ENCODE data around the gene PNPLA2.

Gene PNPLA2

GRCh38 chr11:818396-819128, at the start of gene PNPLA2:
Gene PNPLA2, plus strand, starts transcription at chr11:818914. Its CDS starts 805 bp downstream, at chr11:819719.
- Histone ChIP-seq H3K36me3 (peaks cover 14% of the 10 kb centered on the region), H3K27ac (peak within 1 kb of the TSS; percentile 100), H3K4me1 (ENCODE audit: control insufficient read depth in 1 of 2, insufficient read depth in 1 of 2, low read depth in 1 of 2, low read length in 1 of 2) (peaks cover 43 to 46% of the 10 kb centered on the region in 2 experiments), H3K4me3 (ENCODE audit: low read depth in 1 of 2, low read length in 1 of 2) (peak within 1 kb of the TSS; percentile 91 to 94), H3K9me3 (no peaks in the 10 kb centered on the region), H3K27me3 (no peaks in the 10 kb centered on the region)
- TF ChIP-seq CTCF (IDR thresholded peaks at IDR 0.05) = no peak

GRCh38 chr11:769887-770641, 48.6 kb upstream of the PNPLA2 start:
- no peaks in the 10 kb centered on the region for H3K9me3 ChIP-seq
- H3K27me3 ChIP-seq = no peaks in the 10 kb centered on the region
- peaks cover 31% of the 10 kb centered on the region for H3K36me3 ChIP-seq
- no peak overlapping the region for H3K27ac ChIP-seq
- TF ChIP-seq CTCF (IDR thresholded peaks at IDR 0.05) = no peak
- H3K4me1 ChIP-seq (ENCODE audit: control insufficient read depth in 1 of 2, insufficient read depth in 1 of 2, low read depth in 1 of 2, low read length in 1 of 2) = peaks cover 0 to 2% of the 10 kb centered on the region in 2 experiments
- H3K4me3 ChIP-seq (ENCODE audit: low read depth in 1 of 2, low read length in 1 of 2) = no peak overlapping the region

- Histone ChIP-seq H3K9me3 (no peaks in the 10 kb centered on the region), H3K4me3 (ENCODE audit: low read depth in 1 of 2, low read length in 1 of 2) (no peak overlapping the region), H3K36me3 (peaks cover 23% of the 10 kb centered on the region), H3K4me1 (ENCODE audit: control insufficient read depth in 1 of 2, insufficient read depth in 1 of 2, low read depth in 1 of 2, low read length in 1 of 2) (peaks cover 0 to 2% of the 10 kb centered on the region in 2 experiments), H3K27ac (no peak overlapping the region), H3K27me3 (no peaks in the 10 kb centered on the region)
- TF ChIP-seq CTCF (IDR thresholded peaks at IDR 0.05) = no peak
Observed at GRCh38 chr11:770642-771616, 47.8 kb upstream of the PNPLA2 start.

- Histone ChIP-seq H3K9me3 (no peaks in the 10 kb centered on the region), H3K27ac (no peak overlapping the region), H3K27me3 (no peaks in the 10 kb centered on the region), H3K4me3 (ENCODE audit: low read depth in 1 of 2, low read length in 1 of 2) (no peak overlapping the region), H3K4me1 (ENCODE audit: control insufficient read depth in 1 of 2, insufficient read depth in 1 of 2, low read depth in 1 of 2, low read length in 1 of 2) (peaks cover 7 to 9% of the 10 kb centered on the region in 2 experiments), H3K36me3 (peaks cover 15% of the 10 kb centered on the region)
- TF ChIP-seq CTCF (IDR thresholded peaks at IDR 0.05) = no peak
Observed at GRCh38 chr11:771617-772204, 47.0 kb upstream of the PNPLA2 start.

Measured in neutrophil (primary cell).